MV-4-11 (cell line): ENCODE data around the gene NUDT16.
A peak's percentile ranks its signal among the peaks of the same experiment; 100 is the strongest.

Experiments used
- DNase-seq: peaks from one replicate; lab custom pipeline; 2025; lab: John Stamatoyannopoulos, UW

NUDT16 gene

DNA sequence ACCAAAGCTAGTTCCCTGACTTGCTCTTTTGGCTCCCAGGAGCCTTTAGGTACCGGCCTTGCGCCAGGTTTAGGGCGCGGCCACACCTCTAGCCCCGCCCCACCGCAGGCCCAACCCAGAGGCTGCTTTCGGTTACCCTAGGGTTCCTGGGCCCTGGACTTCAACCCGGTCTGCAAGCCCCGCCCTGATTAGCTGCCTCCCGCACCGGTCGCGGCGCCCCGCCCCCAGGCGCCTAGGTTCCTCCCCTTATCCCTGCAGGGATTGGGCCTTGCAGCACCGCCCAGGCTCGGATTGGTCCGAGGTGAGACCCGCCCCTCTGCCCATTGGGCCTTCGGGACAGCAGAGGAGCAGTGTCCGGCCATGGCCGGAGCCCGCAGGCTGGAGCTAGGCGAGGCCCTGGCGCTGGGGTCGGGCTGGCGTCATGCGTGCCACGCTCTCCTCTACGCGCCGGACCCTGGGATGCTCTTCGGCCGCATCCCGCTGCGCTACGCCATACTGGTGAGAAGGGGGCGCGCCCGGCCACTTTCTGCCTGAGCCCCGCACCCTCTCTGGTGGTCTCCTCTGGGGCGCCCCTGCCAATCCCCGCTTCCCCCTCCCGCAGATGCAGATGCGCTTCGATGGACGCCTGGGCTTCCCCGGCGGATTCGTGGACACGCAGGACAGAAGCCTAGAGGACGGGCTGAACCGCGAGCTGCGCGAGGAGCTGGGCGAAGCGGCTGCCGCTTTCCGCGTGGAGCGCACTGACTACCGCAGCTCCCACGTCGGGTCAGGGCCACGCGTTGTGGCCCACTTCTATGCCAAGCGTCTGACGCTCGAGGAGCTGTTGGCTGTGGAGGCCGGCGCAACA is at the start of gene NUDT16:
NUDT16 (plus strand) TSS at position 330 of the 847 bp plus-strand sequence; CDS start at position 361, 31 bp downstream.
- DNase-seq: peak; percentile 97

DNA sequence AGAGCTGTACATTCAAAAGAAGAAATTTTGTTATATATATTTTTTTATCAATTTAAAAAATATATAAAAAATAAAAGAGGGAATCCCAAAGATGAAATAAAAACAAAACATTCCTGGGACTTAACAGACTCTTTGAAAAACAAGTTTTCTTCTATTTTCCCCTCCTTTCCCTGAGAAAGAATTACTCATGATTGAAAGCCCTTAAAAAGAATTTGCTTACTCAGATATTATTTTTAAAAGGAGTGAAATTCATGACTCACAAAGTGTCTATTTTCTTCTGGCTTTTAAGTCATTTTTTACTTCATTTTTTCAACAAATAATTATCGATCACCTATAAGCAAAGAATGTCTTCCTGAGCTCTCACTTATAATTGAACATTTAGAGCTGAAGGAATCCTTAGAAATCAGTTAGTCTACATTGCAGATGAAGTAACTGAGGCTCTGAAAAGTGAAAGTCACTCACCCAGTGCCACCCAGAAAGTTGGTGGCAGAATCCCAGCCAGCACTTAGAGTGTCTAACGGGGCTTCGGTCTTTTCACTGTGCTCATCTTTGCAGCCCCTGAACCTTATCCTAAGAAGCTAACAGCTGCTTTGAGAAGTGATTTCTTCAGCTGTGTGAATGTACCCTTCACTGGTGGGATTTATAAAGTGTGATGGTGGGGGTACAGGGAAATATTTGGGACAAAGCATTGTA is 42.5 kb upstream of the NUDT16 start:
- DNase-seq: no peak

DNA sequence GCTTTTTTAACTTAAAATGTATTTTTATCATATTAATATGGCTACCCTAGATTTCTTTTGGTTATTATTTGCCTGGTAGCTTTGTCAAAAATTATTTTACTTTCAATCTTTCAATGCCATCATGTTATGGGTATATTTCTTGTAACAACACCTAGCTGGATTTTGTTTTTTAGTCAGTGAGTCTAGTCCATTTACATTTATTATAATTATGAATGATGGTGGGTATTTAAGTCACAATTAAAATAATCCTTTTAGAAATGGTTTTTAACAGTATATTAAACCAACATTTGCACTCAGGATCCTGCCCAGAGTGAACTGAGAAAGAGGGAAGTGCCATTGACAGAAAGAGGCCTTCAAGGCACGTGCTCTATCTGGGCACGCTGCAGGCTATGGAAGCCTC is 39.8 kb upstream of the NUDT16 start:
- DNase-seq: no peak

DNA sequence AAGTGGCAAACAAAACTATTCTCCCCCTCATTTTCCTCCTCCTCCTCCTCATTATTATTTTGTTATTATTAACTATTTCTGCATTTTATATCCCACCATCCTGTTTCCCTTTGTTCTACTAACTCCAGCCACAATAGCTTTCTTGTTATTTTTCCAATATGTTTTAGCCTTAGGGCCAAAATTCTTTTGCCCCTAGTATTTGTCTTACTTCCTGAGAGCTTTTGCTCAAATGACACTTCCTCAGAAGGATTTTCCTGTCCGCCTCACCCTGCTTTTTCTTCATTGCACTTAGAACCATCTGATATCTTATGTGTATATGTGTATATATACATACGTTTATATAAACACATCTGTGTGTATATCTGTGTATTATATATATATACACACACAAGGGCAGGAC is 32.7 kb upstream of the NUDT16 start:
- no peak for DNase-seq

DNA sequence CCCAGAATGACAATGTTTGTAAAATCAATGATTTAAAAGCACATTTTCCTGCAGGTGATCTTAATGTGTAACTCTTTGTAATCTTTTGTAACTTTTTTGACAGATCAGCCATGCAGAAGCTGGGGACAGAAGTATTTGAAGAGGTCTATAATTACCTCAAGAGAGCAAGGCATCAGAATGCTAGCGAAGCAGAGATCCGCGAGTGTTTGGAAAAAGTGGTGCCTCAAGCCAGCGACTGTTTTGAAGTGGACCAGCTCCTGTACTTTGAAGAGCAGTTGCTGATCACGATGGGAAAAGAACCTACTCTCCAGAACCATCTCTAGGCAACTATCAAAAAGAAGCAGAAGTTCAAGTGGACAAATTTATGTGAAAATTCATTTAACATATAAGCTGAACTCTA is 32.1 kb upstream of the NUDT16 start:
- no peak for DNase-seq

DNA sequence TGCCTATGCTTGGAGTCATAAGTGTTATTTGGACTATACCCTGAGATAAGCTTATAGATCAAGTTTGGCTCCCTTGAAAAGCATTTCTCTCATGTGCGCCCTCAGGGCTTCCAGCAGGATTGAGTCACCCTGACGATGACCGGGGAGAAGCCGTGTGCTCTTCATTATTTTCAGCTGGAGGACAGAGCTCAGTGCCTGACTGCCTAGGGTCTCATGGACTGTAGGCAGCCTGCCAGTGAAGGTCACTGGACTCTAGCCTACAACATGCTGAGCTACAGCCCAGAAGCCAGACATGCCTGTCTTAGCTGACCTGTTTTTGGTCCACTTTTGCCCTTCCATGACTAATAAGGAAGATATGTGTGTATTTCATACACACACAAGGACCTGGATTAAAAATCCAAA is 31.6 kb upstream of the NUDT16 start:
- DNase-seq: no peak

DNA sequence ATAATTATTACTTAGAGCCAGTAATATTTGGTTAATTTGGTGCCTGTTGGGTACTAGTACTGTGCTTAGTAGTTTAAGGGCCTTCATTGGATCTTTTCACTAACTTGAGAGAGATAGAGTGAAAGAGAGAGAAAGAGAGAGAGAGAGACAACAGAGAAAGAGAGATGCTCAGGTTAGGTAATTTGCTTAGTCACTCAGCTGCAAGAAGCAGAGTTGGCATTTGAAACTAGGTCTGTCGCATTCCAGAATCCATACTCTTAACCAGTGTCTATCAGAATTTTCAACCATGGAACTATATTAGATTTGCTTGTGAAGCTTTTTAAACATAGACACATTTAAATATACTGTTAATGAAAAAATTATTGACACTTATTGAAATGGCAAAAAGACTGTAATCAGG is 31.1 kb upstream of the NUDT16 start:
- no peak for DNase-seq

DNA sequence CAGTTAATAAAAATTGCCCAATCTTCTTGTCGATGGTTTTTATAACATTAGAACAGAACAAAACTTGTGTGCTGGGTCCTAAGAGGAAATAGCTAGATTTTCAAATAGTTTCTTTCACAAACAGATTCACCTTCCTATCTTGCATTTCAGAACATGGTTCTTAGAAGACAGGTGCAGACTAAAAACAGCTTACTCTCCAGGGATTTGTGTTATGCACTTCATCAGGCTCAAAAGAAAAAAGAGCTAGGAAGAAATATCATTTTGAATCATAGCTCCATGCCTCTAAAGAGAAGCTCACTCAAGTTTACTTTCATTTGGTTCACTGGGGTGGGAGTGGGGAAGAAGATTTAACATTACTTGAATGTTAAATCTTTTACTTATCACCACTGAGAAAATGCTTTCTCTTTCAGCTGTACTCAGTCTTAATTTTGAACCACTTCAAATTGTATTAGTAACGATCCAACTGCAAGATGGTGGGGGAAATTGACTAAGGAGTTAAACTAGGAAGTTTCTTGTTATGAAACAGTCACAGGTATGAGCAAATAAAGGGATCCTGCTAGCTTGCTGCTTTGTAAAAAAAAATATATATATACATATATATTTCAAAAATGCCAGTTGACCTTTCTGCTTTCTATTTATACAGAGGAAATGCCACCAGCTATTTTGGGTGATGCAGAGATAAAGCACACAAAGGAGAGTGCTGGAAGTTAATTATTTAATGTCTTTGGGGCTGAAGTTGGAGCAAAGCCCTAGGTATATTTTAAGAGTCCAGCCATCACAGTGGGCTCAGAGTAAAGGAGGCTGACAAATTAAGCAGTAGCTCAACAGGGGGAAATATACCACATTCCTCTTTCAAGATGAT is 28.3 kb upstream of the NUDT16 start:
- no peak for DNase-seq

DNA sequence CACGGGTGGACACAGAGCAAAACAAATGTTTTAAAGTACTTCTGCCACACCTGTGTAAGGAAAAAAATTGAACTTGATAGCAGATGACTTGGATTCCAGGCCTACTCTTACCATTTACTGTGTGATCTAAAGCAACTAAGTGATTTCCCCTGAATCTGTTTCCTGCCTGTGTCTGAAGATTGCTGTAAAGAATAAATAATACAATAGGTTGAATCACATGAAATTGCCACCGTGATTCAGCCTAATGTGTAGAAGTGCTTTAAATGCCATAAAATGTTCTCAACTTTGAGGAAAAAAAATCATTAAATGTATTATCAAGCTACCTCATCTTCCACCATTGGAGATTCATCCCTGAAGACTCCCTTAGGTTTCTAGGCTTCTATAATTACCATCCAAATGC is 27.6 kb upstream of the NUDT16 start:
- DNase-seq: no peak

DNA sequence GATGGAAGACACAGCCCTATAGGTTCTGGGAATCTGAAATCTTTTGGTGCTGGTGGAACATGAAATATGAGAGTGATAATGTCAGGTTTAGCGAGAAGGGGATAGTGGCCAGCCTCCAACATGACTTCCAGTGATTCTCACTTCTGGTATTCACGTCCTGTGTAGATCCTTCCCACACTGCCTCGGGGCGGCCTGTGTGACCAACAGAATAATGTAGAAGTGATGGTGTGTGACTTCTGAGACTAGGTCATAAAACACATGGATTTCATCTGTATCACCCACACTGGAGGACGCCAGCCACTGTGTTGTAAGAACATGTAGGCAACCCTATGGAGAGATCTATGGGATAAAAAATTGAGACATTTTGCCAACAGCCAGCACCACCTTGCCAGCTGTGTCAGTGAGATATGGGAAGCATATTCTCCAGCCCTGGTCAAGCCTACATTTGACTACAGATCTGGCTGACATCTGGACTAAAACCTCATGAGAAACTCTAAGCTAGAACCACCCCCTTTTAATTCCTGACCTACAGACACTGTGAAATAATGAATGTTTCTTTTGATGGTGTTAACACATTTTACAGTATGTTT is 25.5 kb upstream of the NUDT16 start:
- DNase-seq: no peak

DNA sequence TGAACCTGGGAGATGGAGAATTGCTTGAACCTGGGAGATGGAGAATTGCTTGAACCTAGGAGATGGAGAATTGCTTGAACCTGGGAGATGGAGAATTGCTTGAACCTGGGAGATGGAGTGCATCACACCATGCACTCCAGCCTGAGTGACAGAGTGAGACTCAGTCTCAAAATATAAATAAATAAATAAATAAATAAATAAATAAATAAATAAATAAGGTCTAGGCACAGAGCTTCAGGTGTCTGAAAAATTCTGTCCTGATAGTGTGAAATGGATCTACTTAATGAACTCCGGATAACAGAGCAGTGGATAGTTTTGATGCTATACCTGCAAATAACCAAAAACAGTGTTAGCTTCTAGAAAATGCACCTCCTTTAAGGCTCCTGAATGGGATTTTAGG is 24.3 kb upstream of the NUDT16 start:
- DNase-seq: no peak

DNA sequence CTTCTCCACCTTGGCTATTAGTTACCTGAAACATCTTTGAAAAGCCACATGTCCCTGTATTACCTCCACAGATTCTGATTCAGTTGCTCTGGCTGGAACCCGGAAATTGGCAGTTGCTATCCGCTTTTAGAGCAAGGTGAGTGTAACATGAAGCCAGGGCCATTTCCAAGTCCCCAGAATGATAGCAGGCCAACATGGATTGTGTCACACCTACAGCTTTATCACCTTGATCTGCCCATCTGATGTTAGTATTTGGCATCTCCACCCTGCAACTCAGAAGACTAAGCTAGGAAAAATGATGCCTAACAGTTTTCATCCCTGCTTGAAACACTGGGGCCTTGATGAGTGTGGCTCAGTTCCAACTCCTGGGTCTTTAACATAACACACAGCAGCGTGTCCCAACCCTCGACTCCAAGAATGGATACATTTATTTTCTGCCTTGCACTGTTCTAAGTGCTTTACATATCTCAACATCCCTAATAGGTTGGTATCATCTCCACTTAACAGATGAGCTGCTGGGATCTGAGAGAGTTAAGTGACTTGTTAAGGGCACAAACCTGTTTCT is 21.3 kb upstream of the NUDT16 start:
- no peak for DNase-seq

DNA sequence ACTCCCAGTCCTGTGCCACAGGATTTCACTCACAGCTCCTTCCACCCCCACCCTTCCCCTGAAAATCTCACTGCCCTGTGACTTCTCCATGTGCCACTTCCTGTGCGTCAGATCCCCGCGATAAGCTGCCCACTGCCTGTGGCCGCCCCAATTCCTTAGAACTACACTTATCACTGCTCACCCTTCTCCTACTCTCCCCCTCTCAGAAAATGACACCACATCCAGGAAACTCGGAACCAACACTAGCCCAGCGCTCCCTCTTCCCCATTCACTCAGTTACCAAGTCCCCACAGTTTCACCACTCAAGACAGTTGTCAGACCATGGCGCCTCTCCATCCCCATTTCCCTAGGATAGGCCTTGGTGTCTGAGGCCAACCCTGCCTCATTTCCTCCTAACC is 20.5 kb upstream of the NUDT16 start:
- peak; percentile 40 for DNase-seq

DNA sequence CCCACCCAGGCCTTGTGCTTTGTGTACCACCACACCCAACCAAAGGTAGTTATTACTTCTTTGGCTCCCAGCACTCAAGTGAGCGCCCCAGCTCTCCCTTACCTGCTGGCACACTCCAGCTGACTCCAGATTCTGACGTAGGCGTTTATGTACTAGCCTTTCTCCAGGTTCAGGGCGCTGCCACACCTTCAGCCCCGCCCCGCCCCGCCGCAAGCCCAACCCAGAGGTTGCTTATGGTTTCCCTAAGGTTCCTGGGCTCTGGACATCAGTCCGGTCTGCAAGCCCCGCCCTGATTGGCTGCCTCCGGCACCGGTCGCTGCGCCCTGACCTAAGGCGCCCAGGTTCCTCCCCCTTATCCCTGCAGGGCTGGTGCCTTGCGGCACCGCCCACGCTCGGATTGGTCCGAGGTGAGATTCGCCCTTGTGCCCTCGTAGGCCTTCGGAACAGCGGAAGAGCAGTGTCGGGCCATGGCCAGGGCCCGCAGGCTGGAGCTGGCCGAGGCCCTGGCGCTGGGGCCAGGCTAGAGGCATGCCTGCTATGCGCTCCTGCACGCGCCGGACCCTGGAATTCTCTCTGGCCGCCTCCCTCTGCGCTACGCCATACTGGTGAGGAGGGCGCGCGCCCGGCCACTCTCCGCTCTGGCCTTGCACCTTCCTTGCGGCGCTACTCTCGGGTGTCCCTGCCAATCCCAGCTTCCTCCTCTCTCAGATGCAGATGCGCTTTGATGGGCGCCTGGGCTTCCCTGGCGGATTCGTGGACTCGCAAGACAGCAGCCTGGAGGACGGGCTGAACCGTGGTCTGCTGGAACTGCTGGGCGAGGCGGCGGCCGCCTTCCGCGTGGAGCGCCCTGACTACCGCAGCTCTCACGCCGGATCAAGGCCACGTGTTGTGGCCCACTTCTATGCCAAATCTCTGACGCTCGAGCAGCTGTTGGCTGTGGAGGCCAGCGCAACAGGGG is 19.8 kb upstream of the NUDT16 start:
- DNase-seq: peak; percentile 88

DNA sequence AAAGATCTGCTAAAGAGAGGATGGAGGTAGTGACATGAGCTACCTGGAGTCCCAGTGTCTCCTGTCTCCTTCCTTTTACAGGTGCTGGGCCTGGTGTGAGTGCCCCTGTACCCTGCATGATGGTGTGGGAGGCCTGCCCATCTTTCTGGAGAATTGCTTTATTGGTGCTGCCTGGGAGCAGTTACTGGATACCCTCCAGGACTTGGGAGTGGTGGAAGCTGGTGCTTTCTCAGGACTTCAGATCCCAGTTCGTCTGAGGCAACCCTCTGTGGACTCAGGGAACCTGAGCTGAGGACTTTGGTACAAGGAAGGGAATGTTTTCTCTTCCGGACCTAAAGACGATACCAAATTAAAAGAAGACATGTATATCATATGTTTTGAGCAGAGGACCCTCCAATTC is 18.3 kb upstream of the NUDT16 start:
- no peak for DNase-seq

DNA sequence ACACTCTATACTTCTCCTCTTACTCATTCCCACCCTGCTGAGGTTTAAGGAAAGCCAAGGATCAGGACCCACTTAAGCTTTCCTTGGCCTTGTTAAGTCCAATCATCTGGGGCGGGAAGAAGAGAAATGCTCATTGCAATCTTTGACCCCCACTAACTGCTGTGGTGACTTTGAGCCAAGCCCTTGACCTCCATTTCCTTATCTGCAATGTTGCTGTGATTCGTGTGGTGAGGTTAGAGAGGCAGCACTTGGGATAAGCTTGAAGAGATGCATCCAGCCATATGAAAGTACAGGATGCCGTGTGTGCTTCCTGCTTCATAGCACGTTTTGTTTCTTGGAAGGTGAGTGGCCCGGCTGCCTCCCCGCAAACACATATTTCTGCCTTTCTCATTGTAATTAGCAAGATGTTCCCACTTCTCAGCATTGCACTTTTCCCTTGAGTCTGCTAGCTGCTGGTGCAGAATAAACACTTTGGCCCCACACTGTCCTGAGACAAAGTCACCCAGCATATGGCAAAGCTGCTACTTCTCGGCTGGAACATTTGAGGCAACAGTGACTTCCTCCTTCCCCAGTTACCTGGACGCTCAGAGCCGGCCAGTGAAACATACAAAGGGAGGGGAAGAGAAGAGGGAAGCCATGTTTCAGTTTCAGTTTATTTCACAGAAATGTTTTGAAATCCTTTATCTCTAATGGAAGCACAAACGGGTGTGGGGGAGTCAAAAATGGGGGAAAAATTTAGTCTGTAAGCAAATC is 10.5 kb upstream of the NUDT16 start:
- DNase-seq: peak; percentile 50

DNA sequence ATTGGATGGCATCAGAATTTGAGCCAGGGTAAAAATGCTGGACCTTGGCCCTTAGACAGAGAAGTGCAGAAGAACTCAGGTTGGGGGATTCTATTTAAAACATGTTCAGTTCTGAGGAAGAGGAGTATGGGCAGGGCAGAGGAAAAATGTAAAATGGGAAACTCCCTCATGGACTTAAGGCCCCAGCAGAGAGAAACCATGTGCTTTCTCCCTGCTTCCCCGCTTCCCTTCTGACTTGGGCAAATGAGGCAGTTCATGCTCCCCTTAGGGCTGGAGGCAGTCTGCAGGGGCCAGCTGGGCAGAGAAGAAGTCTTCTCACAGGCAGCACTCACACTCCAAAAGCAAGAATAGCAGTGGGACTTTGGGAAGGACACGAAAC is 9.9 kb upstream of the NUDT16 start:
- DNase-seq: no peak

DNA sequence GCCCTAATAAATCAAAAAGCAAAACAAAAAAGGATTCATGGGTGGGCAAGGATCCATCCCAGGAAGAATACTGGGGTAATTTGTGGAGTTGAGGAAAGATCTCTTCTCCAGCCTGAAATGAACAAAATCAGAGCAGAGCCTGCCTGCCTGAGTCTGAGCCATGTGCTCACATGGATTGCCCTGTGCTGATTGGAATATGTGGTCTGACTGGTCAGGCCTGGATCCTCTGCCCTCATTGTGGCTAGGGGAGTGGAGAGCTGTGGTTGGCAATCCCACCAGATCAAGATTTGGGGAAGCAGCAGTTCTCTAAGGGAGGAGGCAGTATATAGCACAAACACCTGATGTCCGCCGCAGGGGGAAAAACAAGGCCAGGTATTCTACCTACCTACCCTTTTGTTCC is 6.8 kb upstream of the NUDT16 start:
- no peak for DNase-seq

DNA sequence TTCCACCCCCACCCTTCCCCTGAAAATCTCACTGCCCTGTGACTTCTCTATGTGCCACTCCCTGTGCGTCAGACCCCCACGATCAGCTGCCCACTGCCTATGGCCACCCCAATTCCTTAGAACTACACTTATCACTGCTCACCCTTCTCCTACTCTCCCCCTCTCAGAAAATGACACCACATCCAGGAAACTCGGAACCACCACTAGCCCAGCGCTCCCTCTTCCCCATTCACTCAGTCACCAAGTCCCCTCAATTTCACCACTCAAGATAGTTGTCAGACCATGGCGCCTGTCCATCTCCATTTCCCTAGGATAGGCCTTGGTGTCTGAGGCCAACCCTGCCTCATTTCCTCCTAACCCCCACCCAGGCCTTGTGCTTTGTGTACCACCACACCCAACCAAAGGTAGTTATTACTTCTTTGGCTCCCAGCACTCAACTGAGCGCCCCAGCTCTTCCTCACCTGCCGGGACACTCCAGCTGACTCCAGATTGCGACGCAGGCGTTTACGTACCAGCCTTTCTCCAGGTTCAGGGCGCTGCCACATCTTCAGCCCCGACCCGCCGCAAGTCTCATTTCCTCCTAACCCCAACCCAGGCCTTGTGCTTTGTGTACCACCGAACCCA is 641 bp upstream of the NUDT16 start:
- DNase-seq: peak; percentile 23
